IMR-90 (cell line): ENCODE results near the gene VSNL1. TPM values are rescaled to one million over a fixed set of nuclear protein-coding genes. Genes with fewer than 3 reads are reported as not detected.

Experiments
- ATAC-seq: fragments of 200-7000 bp; cut with Tn5 transposase; 2 replicates; pipeline ENCODE4 v1.9.1; 2020; ENCODE audit warnings: low read depth, mild to moderate bottlenecking, moderate library complexity
- BruUV-seq: library from RNA; stranded (reverse); fragments of 400-500 nt; replicated peaks from 2 replicates; lab custom pipeline; 2021; lab: Mats Ljungman, UMichigan
- CTCF ChIA-PET: fragments of 300-600 bp; formaldehyde crosslinking; extraction: SDS; loops from one replicate; lab custom pipeline; 2021; ENCODE audit warnings: antibody characterized with exemption; lab: Yijun Ruan, JAX
- POLR2A ChIA-PET: fragments of 300-600 bp; sonication (Branson Sonifier 250); formaldehyde crosslinking; loops from one replicate; lab custom pipeline; 2022; ENCODE audit warnings: antibody characterized with exemption; ENCODE audit not compliant: unreplicated experiment; lab: Charles Lee
- DNase-seq: peaks from one replicate; pipeline ENCODE4 v3.0.0; 2013
- H2AFZ ChIP-seq: replicated peaks from 2 replicates; pipeline ENCODE3; 2013; ENCODE audit warnings: low read length, mild to moderate bottlenecking; ENCODE audit not compliant: poor library complexity
- H2AK5ac ChIP-seq: 2 replicates; pipeline ENCODE4 v1.6.1; 2013; ENCODE audit warnings: low read depth, low read length, inconsistent platforms
- H2AK9ac ChIP-seq: replicated peaks from 2 replicates; pipeline ENCODE3; 2013; ENCODE audit warnings: mild to moderate bottlenecking, low read depth, low read length, moderate library complexity; ENCODE audit not compliant: poor library complexity
- H2BK120ac ChIP-seq: 2 replicates; pipeline ENCODE4 v1.6.1; 2013; ENCODE audit warnings: low read depth, low read length, inconsistent platforms
- H2BK15ac ChIP-seq: 3 replicates; pipeline ENCODE4 v1.6.1; 2013; ENCODE audit warnings: low read depth, low read length, inconsistent platforms
- H2BK20ac ChIP-seq: 2 replicates; pipeline ENCODE4 v1.6.1; 2013; ENCODE audit warnings: low read depth, mild to moderate bottlenecking, inconsistent platforms, low read length, moderate library complexity
- H2BK5ac ChIP-seq: 2 replicates; pipeline ENCODE4 v1.6.1; 2013; ENCODE audit warnings: mild to moderate bottlenecking, low read depth, low read length, inconsistent platforms; ENCODE audit not compliant: poor library complexity, severe bottlenecking
- H3K14ac ChIP-seq: replicated peaks from 2 replicates; pipeline ENCODE4 v1.6.1; 2013; ENCODE audit warnings: low read depth, low read length, inconsistent platforms
- H3K18ac ChIP-seq: 2 replicates; pipeline ENCODE4 v1.6.1; 2013; ENCODE audit warnings: low read depth, low read length, control low read depth
- H3K23ac ChIP-seq: 2 replicates; pipeline ENCODE4 v1.6.1; 2013; ENCODE audit warnings: low read depth, low read length, inconsistent platforms
- H3K27ac ChIP-seq: 2 replicates; pipeline ENCODE4 v1.5.1; 2013; ENCODE audit warnings: mild to moderate bottlenecking, control low read depth, low read length; ENCODE audit not compliant: insufficient read depth
- H3K27me3 ChIP-seq: 2 replicates; pipeline ENCODE4 v1.6.1; 2013; ENCODE audit warnings: low read length; ENCODE audit not compliant: control insufficient read depth, insufficient read depth
- H3K36me3 ChIP-seq: 2 replicates; pipeline ENCODE4 v1.6.1; 2013; ENCODE audit warnings: low read length, mixed read lengths; ENCODE audit not compliant: control insufficient read depth, insufficient read depth
- H3K4ac ChIP-seq: 2 replicates; pipeline ENCODE4 v1.6.1; 2013; ENCODE audit warnings: low read depth, low read length, inconsistent platforms
- H3K4me1 ChIP-seq: 2 replicates; pipeline ENCODE4 v1.6.1; 2013; ENCODE audit warnings: low read length, mixed read lengths; ENCODE audit not compliant: control insufficient read depth, insufficient read depth
- H3K4me2 ChIP-seq: 2 replicates; pipeline ENCODE4 v1.6.1; 2013; ENCODE audit warnings: low read depth, mild to moderate bottlenecking, control low read depth, low read length, moderate library complexity
- H3K4me3 ChIP-seq: 2 replicates; pipeline ENCODE4 v1.5.1; 2013; ENCODE audit warnings: low read depth, mild to moderate bottlenecking, control low read depth, low read length, moderate library complexity; ENCODE audit not compliant: insufficient read depth
- H3K56ac ChIP-seq: 2 replicates; pipeline ENCODE4 v1.6.1; 2013; ENCODE audit warnings: low read length, inconsistent platforms; ENCODE audit not compliant: insufficient read depth; ENCODE audit errors: extremely low read depth
- H3K79me1 ChIP-seq, 2 experiments: 2 replicates each; pipeline ENCODE4 v1.6.1; 2013; ENCODE audit warnings: low read length in 2 of 2, inconsistent platforms in 1 of 2, low read depth in 1 of 2
- H3K9ac ChIP-seq: 2 replicates; pipeline ENCODE4 v1.6.1; 2013; ENCODE audit warnings: low read depth, low read length, control low read depth
- H3K9me1 ChIP-seq: 2 replicates; pipeline ENCODE4 v1.6.1; 2013; ENCODE audit warnings: low read length, inconsistent platforms; ENCODE audit not compliant: insufficient read depth
- H3K9me3 ChIP-seq: 2 replicates; pipeline ENCODE4 v1.6.1; 2013; ENCODE audit warnings: low read length; ENCODE audit not compliant: control insufficient read depth, insufficient read depth
- H4K20me1 ChIP-seq: 2 replicates; pipeline ENCODE4 v1.6.1; 2013; ENCODE audit warnings: low read length, inconsistent platforms; ENCODE audit not compliant: insufficient read depth
- H4K5ac ChIP-seq: 2 replicates; pipeline ENCODE4 v1.6.1; 2013; ENCODE audit warnings: mild to moderate bottlenecking, low read depth, low read length, control low read depth
- H4K8ac ChIP-seq, 2 experiments: 2 replicates each; pipeline ENCODE4 v1.6.1; 2013; ENCODE audit warnings: low read depth in 2 of 2, low read length in 2 of 2, control low read depth in 1 of 2, inconsistent platforms in 1 of 2
- H4K91ac ChIP-seq: 2 replicates; pipeline ENCODE4 v1.6.1; 2013; ENCODE audit warnings: low read depth, low read length, inconsistent platforms; ENCODE audit not compliant: insufficient read depth
- BHLHE40 ChIP-seq: fragments of 150-350 bp; IDR thresholded peaks from 2 replicates; pipeline ENCODE4 v1.6.1; 2016; ENCODE audit warnings: mild to moderate bottlenecking, low read depth, low read length
- CEBPB ChIP-seq: IDR thresholded peaks from 2 replicates; pipeline ENCODE4 v1.6.1; 2012; ENCODE audit warnings: low read depth, low read length, improper control_type of control experiment
- FOS ChIP-seq: fragments of 150-350 bp; IDR thresholded peaks from 2 replicates; pipeline ENCODE4 v1.6.1; 2016; ENCODE audit warnings: low read depth, low read length
- MAFK ChIP-seq: IDR thresholded peaks from 2 replicates; pipeline ENCODE4 v1.6.1; 2012; ENCODE audit warnings: low read depth, low read length, improper control_type of control experiment
- MAZ ChIP-seq: IDR thresholded peaks from 2 replicates; pipeline ENCODE4 v1.6.1; 2012; ENCODE audit warnings: low read depth, mild to moderate bottlenecking, low read length, improper control_type of control experiment, moderate library complexity, borderline replicate concordance
- MXI1 ChIP-seq: IDR thresholded peaks from 2 replicates; pipeline ENCODE4 v1.6.1; 2012; ENCODE audit warnings: low read depth, mild to moderate bottlenecking, low read length, moderate library complexity, borderline replicate concordance
- NFE2L2 ChIP-seq: fragments of 150-350 bp; IDR thresholded peaks from 2 replicates; pipeline ENCODE4 v1.6.1; 2016; ENCODE audit warnings: low read depth, mild to moderate bottlenecking, low read length
- POLR2A ChIP-seq: IDR thresholded peaks from 2 replicates; pipeline ENCODE4 v1.6.1; 2012; ENCODE audit warnings: mild to moderate bottlenecking, low read depth, low read length
- RAD21 ChIP-seq: IDR thresholded peaks from 2 replicates; pipeline ENCODE4 v1.6.1; 2012; ENCODE audit warnings: low read length, improper control_type of control experiment
- RFX5 ChIP-seq: IDR thresholded peaks from 2 replicates; pipeline ENCODE4 v1.8.0; 2012; ENCODE audit warnings: low read depth, mild to moderate bottlenecking, low read length, moderate library complexity
- WGBS, 2 experiments: methylation state at CpG; one replicate each; pipeline versions ENCODE4 v1.1.5 to v1.1.7; 2013; ENCODE audit warnings: missing lambda C conversion rate in 2 of 2; ENCODE audit not compliant: insufficient read length in 1 of 2; ENCODE audit errors: extremely low coverage in 2 of 2; 5-methylcytosine and 5-hydroxymethylcytosine counted together
- dilution Hi-C: fragments of 300-500 bp; cut with HindIII; formaldehyde crosslinking; loops from one replicate; pipeline ENCODE4 v1.14.3; 2018; ENCODE audit warnings: low sequenced_read_pairs; ENCODE audit not compliant: unreplicated experiment
- in situ Hi-C: fragments of 300-500 bp; cut with MboI; formaldehyde crosslinking; loops from 3 replicates; pipeline ENCODE4 v1.14.3; 2019; ENCODE audit warnings: low sequenced_read_pairs, inconsistent platforms, mixed read lengths
- intact Hi-C: fragments of 100-400 bp; cut with micrococcal nuclease; formaldehyde crosslinking; loops from 2 replicates; pipeline ENCODE4 v1.10.0; 2022
- polyA plus RNA-seq, 3 experiments: library from polyadenylated mRNA; depleted of rRNA; stranded (reverse); fragments of >200 nt; gene quantifications; 2 replicates each; pipeline ENCODE4 v1.2.3, GENCODE V29; 2012; ENCODE audit warnings: low replicate concordance in 1 of 3
- total RNA-seq: library from RNA; depleted of rRNA; stranded (reverse); fragments of >200 nt; gene quantifications from 2 replicates; pipeline ENCODE4 v1.2.3, GENCODE V29; 2012
- TF ChIP-seq, protein P1 (sequence below): conservative IDR thresholded peaks from 2 replicates; pipeline ENCODE4 v1.5.1; 2012; ENCODE audit warnings: mild to moderate bottlenecking, low read depth, low read length, improper control_type of control experiment

The VSNL1 gene
- total and polyA plus RNA-seq, 2 of the 4 experiments (the other 2 are of a cell fraction) = 0.32 to 0.36 TPM

- H3K18ac ChIP-seq = no peak overlapping the region
- H2BK120ac ChIP-seq = no peak overlapping the region
- ChIA-PET CTCF (no interaction called here), POLR2A (no interaction called here)
- in situ Hi-C loops (no loop called here), dilution Hi-C loops (no loop called here), intact Hi-C loops (no loop called here)
- BruUV-seq = no TSS peak
- H3K4me2 ChIP-seq = no peak overlapping the region
- peaks cover 4% of the 10 kb centered on the region; the same call in 1 of the 2 replicates for H3K27me3 ChIP-seq
- H3K4me3 ChIP-seq = no peak overlapping the region
- H3K4me1 ChIP-seq = no peaks in the 10 kb centered on the region
- no peaks in the 10 kb centered on the region for H3K9me1 ChIP-seq
- TF ChIP-seq MAFK (no peak), NFE2L2 (no peak), POLR2A (no peak), BHLHE40 (no peak), FOS (no peak), RAD21 (no peak), MAZ (no peak), CEBPB (no peak), RFX5 (no peak), MXI1 (no peak)
- TF ChIP-seq, protein P1, sequence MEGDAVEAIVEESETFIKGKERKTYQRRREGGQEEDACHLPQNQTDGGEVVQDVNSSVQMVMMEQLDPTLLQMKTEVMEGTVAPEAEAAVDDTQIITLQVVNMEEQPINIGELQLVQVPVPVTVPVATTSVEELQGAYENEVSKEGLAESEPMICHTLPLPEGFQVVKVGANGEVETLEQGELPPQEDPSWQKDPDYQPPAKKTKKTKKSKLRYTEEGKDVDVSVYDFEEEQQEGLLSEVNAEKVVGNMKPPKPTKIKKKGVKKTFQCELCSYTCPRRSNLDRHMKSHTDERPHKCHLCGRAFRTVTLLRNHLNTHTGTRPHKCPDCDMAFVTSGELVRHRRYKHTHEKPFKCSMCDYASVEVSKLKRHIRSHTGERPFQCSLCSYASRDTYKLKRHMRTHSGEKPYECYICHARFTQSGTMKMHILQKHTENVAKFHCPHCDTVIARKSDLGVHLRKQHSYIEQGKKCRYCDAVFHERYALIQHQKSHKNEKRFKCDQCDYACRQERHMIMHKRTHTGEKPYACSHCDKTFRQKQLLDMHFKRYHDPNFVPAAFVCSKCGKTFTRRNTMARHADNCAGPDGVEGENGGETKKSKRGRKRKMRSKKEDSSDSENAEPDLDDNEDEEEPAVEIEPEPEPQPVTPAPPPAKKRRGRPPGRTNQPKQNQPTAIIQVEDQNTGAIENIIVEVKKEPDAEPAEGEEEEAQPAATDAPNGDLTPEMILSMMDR = no peak
- DNase-seq = no peak
- no peak overlapping the region for H3K9ac ChIP-seq
- no peak overlapping the region for H4K5ac ChIP-seq
- no peak overlapping the region for H4K91ac ChIP-seq
- no peaks in the 10 kb centered on the region for H3K36me3 ChIP-seq
- no peak overlapping the region for H3K56ac ChIP-seq
- no peaks in the 10 kb centered on the region for H3K9me3 ChIP-seq
- no peak overlapping the region for H4K8ac ChIP-seq
- H4K20me1 ChIP-seq = no peaks in the 10 kb centered on the region
- no peak overlapping the region for H3K27ac ChIP-seq
- H2AK9ac ChIP-seq = no peak overlapping the region
- no peak for ATAC-seq
- no peak overlapping the region for H2BK5ac ChIP-seq
- H3K14ac ChIP-seq = no peak overlapping the region
- H3K4ac ChIP-seq = no peak overlapping the region
- H2AFZ ChIP-seq = no peak overlapping the region
- no peak overlapping the region for H2BK15ac ChIP-seq
- H3K79me1 ChIP-seq = no peaks in the 10 kb centered on the region
- H2AK5ac ChIP-seq = no peak overlapping the region
- WGBS, 2 experiments = 34% methylated on average over 4 of the region's 4 CpGs; no CpG with 5 or more reads in 1 of the 2 experiments
- no peak overlapping the region for H3K23ac ChIP-seq
- no peak overlapping the region for H2BK20ac ChIP-seq
Measured at GRCh38 chr2:17608251-17608650, 67.8 kb downstream of the VSNL1 start.
